ENCODE results near the gene NOL6. TPM values are rescaled to one million over a fixed set of nuclear protein-coding genes. Genes with fewer than 3 reads are reported as not detected.

Gene NOL6
- total RNA-seq, 1 experiment from 2014 or later, result 48.5 TPM

DNA sequence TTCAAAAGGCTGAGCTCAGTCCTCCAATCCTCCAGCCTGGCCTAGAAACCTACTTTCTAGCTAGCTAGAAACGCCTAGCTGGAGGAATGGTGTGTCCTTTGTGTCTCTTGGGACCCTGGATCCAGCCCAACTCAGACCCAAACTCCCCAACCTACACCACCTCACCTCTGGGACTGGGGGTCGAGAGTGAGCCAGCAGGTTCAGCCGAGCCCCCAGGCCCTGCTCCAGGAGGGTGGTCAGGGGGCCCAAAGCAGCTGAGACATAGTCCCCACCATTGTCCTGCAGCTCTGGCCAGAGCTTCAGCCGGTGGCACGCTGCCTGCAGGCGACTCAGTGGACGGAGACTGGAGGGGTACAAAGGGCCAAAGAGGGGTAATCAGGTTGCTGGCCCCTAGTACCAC, 6.2 kb downstream of the NOL6 start (continued):
- TF ChIP-seq, protein P1, sequence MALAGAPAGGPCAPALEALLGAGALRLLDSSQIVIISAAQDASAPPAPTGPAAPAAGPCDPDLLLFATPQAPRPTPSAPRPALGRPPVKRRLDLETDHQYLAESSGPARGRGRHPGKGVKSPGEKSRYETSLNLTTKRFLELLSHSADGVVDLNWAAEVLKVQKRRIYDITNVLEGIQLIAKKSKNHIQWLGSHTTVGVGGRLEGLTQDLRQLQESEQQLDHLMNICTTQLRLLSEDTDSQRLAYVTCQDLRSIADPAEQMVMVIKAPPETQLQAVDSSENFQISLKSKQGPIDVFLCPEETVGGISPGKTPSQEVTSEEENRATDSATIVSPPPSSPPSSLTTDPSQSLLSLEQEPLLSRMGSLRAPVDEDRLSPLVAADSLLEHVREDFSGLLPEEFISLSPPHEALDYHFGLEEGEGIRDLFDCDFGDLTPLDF (CRISPR knock-in tag; IDR thresholded peaks at IDR 0.05), result no peak
- TF ChIP-seq NR1H2 (CRISPR knock-in tag; IDR thresholded peaks at IDR 0.05), result no peak

GRCh38 chr9:33466565-33467495, 6.9 kb downstream of the NOL6 start:
- Mint-ChIP-seq H3K9me3 (no peaks in the 10 kb centered on the region), H3K27ac (no peak overlapping the region), H3K27me3 (ENCODE audit: low read depth) (no peaks in the 10 kb centered on the region), H3K36me3 (peaks cover 73% of the 10 kb centered on the region), H3K4me3 (no peak overlapping the region), H3K4me1 (no peaks in the 10 kb centered on the region)
- no peak for TF ChIP-seq TP53 (CRISPR knock-in tag; IDR thresholded peaks at IDR 0.05)
- peak; percentile 15; the same call in 1 of the 2 replicates for TF ChIP-seq GABPB1 (CRISPR knock-in tag; IDR thresholded peaks at IDR 0.05)
- TF ChIP-seq, protein P2, sequence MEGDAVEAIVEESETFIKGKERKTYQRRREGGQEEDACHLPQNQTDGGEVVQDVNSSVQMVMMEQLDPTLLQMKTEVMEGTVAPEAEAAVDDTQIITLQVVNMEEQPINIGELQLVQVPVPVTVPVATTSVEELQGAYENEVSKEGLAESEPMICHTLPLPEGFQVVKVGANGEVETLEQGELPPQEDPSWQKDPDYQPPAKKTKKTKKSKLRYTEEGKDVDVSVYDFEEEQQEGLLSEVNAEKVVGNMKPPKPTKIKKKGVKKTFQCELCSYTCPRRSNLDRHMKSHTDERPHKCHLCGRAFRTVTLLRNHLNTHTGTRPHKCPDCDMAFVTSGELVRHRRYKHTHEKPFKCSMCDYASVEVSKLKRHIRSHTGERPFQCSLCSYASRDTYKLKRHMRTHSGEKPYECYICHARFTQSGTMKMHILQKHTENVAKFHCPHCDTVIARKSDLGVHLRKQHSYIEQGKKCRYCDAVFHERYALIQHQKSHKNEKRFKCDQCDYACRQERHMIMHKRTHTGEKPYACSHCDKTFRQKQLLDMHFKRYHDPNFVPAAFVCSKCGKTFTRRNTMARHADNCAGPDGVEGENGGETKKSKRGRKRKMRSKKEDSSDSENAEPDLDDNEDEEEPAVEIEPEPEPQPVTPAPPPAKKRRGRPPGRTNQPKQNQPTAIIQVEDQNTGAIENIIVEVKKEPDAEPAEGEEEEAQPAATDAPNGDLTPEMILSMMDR (IDR thresholded peaks at IDR 0.05), result peak; percentile 97
- DNase-seq (ENCODE audit: low spot score), result peak; percentile 88
- POLR2A ChIA-PET, result interaction anchor here (1.0 to 1.5 kb wide), 2 partner anchors 85 to 91 kb away, joined by 4 to 6 read pairs; no protein-coding TSS in a partner anchor
- CTCF ChIA-PET, result interaction anchor here (0.6 to 2.8 kb wide), 39 partner anchors 8 to 255 kb away, joined by 3 to 76 read pairs (median 5); partner anchors contain the start of genes ANKRD18B, AQP3, AQP7 and NFX1
- ATAC-seq, result peak; percentile 93

- ATAC-seq, result no peak
- CTCF ChIA-PET, result interaction anchor here (0.6 to 2.8 kb wide), 40 partner anchors 8 to 256 kb away, joined by 3 to 76 read pairs (median 5); partner anchors contain the start of genes AQP3, AQP7, NFX1 and NOL6
- Mint-ChIP-seq H3K27ac (no peak overlapping the region), H3K27me3 (ENCODE audit: low read depth) (no peaks in the 10 kb centered on the region), H3K4me1 (no peaks in the 10 kb centered on the region), H3K4me3 (no peak overlapping the region), H3K9me3 (no peaks in the 10 kb centered on the region), H3K36me3 (peaks cover 66% of the 10 kb centered on the region)
- no peak for DNase-seq (ENCODE audit: low spot score)
- no peak for TF ChIP-seq E2F5 (CRISPR knock-in tag; IDR thresholded peaks at IDR 0.05)
- peak; percentile 55; the same call in 1 of the 2 replicates for TF ChIP-seq PREB (CRISPR knock-in tag; IDR thresholded peaks at IDR 0.05; ENCODE audit: borderline replicate concordance)
- POLR2A ChIA-PET, result interaction anchor here (1.0 to 1.5 kb wide), 2 partner anchors 84 to 90 kb away, joined by 4 to 6 read pairs; no protein-coding TSS in a partner anchor
Observed at GRCh38 chr9:33465596-33466564, 7.8 kb downstream of the NOL6 start.

- peaks cover 59% of the 10 kb centered on the region for H3K36me3 Mint-ChIP-seq
- no peak overlapping the region for H3K4me3 Mint-ChIP-seq
- ChIA-PET CTCF (interaction anchor here (0.8 to 3.0 kb wide), 5 partner anchors 10 to 91 kb away, joined by 3 to 16 read pairs (median 4); partner anchors contain the start of gene NOL6), POLR2A (no interaction called here)
- no peaks in the 10 kb centered on the region for H3K9me3 Mint-ChIP-seq
- no peaks in the 10 kb centered on the region for H3K4me1 Mint-ChIP-seq
- DNase-seq (ENCODE audit: low spot score), result no peak
- H3K27ac Mint-ChIP-seq, result no peak overlapping the region
- ATAC-seq, result no peak
- no peaks in the 10 kb centered on the region for H3K27me3 Mint-ChIP-seq (ENCODE audit: low read depth)
- TF ChIP-seq EMX1 (CRISPR knock-in tag; IDR thresholded peaks at IDR 0.05) (no peak), ETV6 (CRISPR knock-in tag; IDR thresholded peaks at IDR 0.05) (no peak), RORB (CRISPR knock-in tag; IDR thresholded peaks at IDR 0.05) (no peak), ZNF317 (CRISPR knock-in tag; IDR thresholded peaks at IDR 0.05; ENCODE audit: borderline replicate concordance, low read depth) (no peak), ZNF281 (CRISPR knock-in tag; IDR thresholded peaks at IDR 0.05) (no peak), ZNF219 (CRISPR knock-in tag; IDR thresholded peaks at IDR 0.05; ENCODE audit: borderline replicate concordance) (no peak), NR2C2 (CRISPR knock-in tag; IDR thresholded peaks at IDR 0.05) (no peak), FOXK1 (CRISPR knock-in tag; IDR thresholded peaks at IDR 0.05) (no peak), NFYB (CRISPR knock-in tag; conservative IDR thresholded peaks at IDR 0.05; ENCODE audit: low read depth) (no peak)
- TF ChIP-seq, protein P3, sequence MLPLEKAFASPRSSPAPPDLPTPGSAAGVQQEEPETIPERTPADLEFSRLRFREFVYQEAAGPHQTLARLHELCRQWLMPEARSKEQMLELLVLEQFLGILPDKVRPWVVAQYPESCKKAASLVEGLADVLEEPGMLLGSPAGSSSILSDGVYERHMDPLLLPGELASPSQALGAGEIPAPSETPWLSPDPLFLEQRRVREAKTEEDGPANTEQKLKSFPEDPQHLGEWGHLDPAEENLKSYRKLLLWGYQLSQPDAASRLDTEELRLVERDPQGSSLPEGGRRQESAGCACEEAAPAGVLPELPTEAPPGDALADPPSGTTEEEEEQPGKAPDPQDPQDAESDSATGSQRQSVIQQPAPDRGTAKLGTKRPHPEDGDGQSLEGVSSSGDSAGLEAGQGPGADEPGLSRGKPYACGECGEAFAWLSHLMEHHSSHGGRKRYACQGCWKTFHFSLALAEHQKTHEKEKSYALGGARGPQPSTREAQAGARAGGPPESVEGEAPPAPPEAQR (CRISPR knock-in tag; IDR thresholded peaks at IDR 0.05), result no peak
Observed at GRCh38 chr9:33465096-33465495, 8.6 kb downstream of the NOL6 start.

All from WTC11 (cell line).